HG02970 (cell line): ENCODE data around the gene CCR7.

Source experiments
- ATAC-seq: cut with Tn5 transposase; IDR thresholded peaks from one replicate; pipeline ENCODE4 v1.9.1; 2021; ENCODE audit warnings: mild to moderate bottlenecking, moderate library complexity, moderate number of reproducible peaks; ENCODE audit not compliant: unreplicated experiment, low FRiP score

CCR7 gene

GRCh38 chr17:40564883-40565768 is at the start of gene CCR7:
CCR7 (minus strand) TSS chr17:40565472; CDS start chr17:40565409, 63 bp downstream.
- no peak for ATAC-seq

- no peak for ATAC-seq
Observed at GRCh38 chr17:40614431-40615067, 49.3 kb upstream of the CCR7 start.

- no peak for ATAC-seq
Observed at GRCh38 chr17:40613467-40614154, 48.3 kb upstream of the CCR7 start.

- no peak for ATAC-seq
Observed at GRCh38 chr17:40612599-40613244, 47.5 kb upstream of the CCR7 start.

GRCh38 chr17:40611840-40612474 is 46.7 kb upstream of the CCR7 start:
- ATAC-seq: no peak

GRCh38 chr17:40610359-40610758 is 45.1 kb upstream of the CCR7 start:
- ATAC-seq: no peak

GRCh38 chr17:40608061-40608581 is 42.8 kb upstream of the CCR7 start:
- ATAC-seq: no peak

DNA sequence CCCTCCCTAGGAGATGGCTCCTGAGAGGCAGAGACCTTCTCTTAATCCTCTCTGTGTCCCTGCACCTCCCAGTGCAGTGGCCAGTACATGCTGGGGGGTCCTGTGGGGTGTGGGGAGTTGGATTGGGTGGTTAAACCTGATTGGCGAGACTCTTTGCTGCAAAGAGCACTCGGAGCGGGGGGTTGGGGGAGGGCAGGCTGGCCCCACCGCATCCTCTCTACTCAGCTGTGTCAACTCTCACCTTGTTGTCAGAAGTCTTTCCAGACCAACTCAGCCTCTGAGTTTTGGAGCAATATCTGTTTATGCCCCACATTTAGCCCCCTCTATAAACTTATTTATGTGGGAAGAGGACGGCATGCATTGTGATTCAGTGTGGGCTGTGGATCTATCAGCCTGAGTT is 42.4 kb upstream of the CCR7 start:
- ATAC-seq: no peak

GRCh38 chr17:40606548-40607353 is 41.5 kb upstream of the CCR7 start:
- no peak for ATAC-seq

- ATAC-seq: no peak
Observed at GRCh38 chr17:40605306-40605705, 40.0 kb upstream of the CCR7 start.

DNA sequence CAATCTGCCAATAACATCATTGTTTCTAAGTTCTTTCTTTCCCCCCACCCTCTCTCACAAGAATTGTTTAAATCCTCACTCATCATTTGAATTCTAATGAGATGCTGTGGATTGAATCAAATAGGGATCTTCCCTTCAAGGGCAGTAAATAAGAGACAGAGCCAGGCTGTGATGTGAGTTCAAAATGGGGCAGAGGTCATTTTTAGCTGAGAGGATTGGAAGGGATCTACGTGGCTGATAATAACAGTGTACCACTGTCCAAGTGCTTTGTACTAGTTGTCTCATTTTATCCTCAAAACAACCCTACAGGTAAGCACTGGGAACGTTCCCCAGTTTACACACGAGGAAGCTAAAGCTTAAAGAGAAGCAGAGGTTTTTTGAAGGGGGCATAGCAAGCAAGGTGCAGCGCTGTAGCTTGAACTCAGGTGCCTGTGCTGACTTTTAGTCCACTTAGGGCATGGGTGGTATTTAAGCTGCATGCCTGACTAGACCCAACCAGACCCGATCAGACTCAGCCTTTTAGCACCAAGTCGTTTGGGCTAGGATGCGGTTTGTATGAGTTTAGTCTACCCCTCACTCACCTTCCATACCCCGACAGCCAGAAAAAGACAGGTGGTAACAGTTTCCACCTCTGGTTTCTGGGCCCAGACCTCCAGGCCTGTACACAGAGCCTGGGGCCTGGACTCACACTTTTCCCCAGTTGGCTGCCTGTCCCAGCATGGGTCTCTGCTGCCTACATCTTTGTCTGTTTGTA is 39.2 kb upstream of the CCR7 start:
- ATAC-seq: no peak

DNA sequence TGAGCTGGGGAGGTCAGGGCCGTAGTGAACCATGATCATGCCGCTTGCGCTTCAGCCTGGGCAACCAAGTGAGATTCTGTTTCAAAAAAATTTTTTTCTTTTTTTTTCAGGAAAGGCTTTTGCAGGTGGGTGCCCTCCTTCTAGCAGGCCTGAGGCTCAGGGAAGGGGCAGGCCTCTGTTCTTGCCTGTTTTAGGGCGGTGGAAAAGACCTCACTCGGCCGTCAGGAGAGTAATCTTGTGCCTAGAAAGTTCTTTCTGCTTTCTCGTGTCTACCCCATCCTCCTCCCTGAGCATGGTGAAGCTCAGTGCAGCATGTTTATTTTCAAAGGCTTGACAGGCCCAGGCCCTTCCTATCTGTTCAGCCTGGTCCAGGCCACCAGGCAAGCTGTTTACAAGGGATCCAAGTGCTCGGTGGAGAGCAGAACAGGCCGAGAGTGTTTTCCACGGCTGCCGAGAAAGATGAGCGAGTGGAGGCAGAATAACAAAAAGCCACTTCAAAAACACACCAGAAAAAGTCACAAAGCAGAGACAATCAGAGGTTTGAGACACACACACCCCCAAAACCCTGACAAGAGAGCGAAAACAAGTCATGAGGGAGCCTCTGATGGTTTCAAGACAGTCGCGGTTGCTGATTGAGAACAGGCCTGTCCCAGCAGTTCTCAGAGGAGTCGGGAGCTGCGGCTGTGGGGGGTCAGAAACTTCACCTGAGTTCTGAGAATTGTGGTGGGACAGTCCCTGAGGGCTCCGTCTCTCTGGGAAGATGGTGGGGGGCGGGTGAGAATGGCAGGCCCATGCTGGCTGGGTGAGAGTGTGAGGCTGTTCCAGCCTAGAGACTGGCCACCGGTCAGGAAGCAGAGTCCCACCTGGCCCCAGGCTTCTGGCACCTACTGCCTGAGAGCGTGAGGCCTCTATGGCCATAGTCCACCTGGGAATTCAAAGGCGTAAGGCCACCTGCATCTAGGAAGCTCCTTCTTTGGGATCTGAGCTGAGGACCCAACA is 37.5 kb upstream of the CCR7 start:
- no peak for ATAC-seq

GRCh38 chr17:40600486-40601046 is 35.3 kb upstream of the CCR7 start:
- ATAC-seq: no peak

- ATAC-seq: peak; percentile 2
Observed at GRCh38 chr17:40599468-40599763, 34.1 kb upstream of the CCR7 start.

GRCh38 chr17:40598619-40599467 is 33.6 kb upstream of the CCR7 start:
- ATAC-seq: peak; percentile 62

GRCh38 chr17:40598301-40598618 is 33.0 kb upstream of the CCR7 start:
- no peak for ATAC-seq
